Ramos (cell line): ENCODE measurements around the gene MAIP1.

Experiments
- in situ Hi-C: fragments of 300-500 bp; cut with MboI; formaldehyde crosslinking; loops from one replicate; pipeline ENCODE4 v1.14.3; 2022; ENCODE audit warnings: low sequenced_read_pairs; ENCODE audit not compliant: unreplicated experiment

MAIP1 gene

GRCh38 chr2:199985625-199986207 lies 30.3 kb downstream of the MAIP1 start:
- in situ Hi-C loops: loop anchor here (10.0 kb wide), 1 partner anchor 719 kb away; no protein-coding TSS in a partner anchor

- in situ Hi-C loops: loop anchor here (10.0 kb wide), 1 partner anchor 717 kb away; no protein-coding TSS in a partner anchor
These were observed 32.2 kb downstream of the MAIP1 start for GRCh38 chr2:199987586-199987985.

- in situ Hi-C loops: loop anchor here (10.0 kb wide), 1 partner anchor 717 kb away; no protein-coding TSS in a partner anchor
These were observed 32.8 kb downstream of the MAIP1 start for GRCh38 chr2:199988151-199988550.

GRCh38 chr2:199989822-199990221 lies 34.4 kb downstream of the MAIP1 start:
- in situ Hi-C loops: loop anchor here (10.0 kb wide), 1 partner anchor 715 kb away; no protein-coding TSS in a partner anchor

- in situ Hi-C loops: no loop called here
These were observed 36.3 kb downstream of the MAIP1 start for GRCh38 chr2:199991691-199992090.

GRCh38 chr2:199992296-199992695 lies 36.9 kb downstream of the MAIP1 start:
- in situ Hi-C loops: no loop called here

- in situ Hi-C loops: no loop called here
These were observed 39.0 kb downstream of the MAIP1 start for GRCh38 chr2:199994371-199994770.

- in situ Hi-C loops: no loop called here
These were observed 39.5 kb downstream of the MAIP1 start for GRCh38 chr2:199994896-199995295.

GRCh38 chr2:199997296-199997695 lies 41.9 kb downstream of the MAIP1 start:
- in situ Hi-C loops: no loop called here

- in situ Hi-C loops: no loop called here
These were observed 43.8 kb downstream of the MAIP1 start for GRCh38 chr2:199999166-199999565.

- in situ Hi-C loops: no loop called here
These were observed 45.2 kb downstream of the MAIP1 start for GRCh38 chr2:200000444-200001163.

GRCh38 chr2:200003444-200003843 lies 48.1 kb downstream of the MAIP1 start:
- in situ Hi-C loops: no loop called here

GRCh38 chr2:200005675-200006074 lies 50.3 kb downstream of the MAIP1 start:
- in situ Hi-C loops: no loop called here

GRCh38 chr2:200007306-200007705 lies 51.9 kb downstream of the MAIP1 start:
- in situ Hi-C loops: no loop called here

GRCh38 chr2:200012401-200012800 lies 57.0 kb downstream of the MAIP1 start:
- in situ Hi-C loops: no loop called here
